Activated CD4-positive, alpha-beta T cell treated with anti-CD3 and anti-CD28 coated beads, Interleukin-2, amount 10 ng/mL, durations not matched to agents 7 days and 5 days (primary cell): Measurements from ENCODE around the gene WEE2. TPM values are rescaled to one million over a fixed set of nuclear protein-coding genes. Genes with fewer than 3 reads are reported as not detected.

Experiments
- CTCF ChIA-PET: fragments of 350-600 bp; sonication (Branson Sonifier 250); formaldehyde crosslinking; loops from one replicate; lab custom pipeline; 2021; ENCODE audit warnings: antibody characterized with exemption; lab: Charles Lee
- POLR2A ChIA-PET: fragments of 350-600 bp; sonication (Branson Sonifier 250); formaldehyde crosslinking; loops from one replicate; lab custom pipeline; 2021; ENCODE audit warnings: antibody characterized with exemption; lab: Charles Lee
- DNase-seq: peaks from one replicate; pipeline ENCODE4 v3.0.0-alpha.2; 2020
- H3K27ac Mint-ChIP-seq: one replicate; pipeline ENCODE4 v1.8.0; 2021; ENCODE audit warnings: mild to moderate bottlenecking, moderate library complexity, mixed read lengths
- H3K27me3 Mint-ChIP-seq: one replicate; pipeline ENCODE4 v1.8.0; 2021; ENCODE audit warnings: mixed read lengths
- H3K36me3 Mint-ChIP-seq: one replicate; pipeline ENCODE4 v1.8.0; 2021; ENCODE audit warnings: low read depth, mixed read lengths
- H3K4me1 Mint-ChIP-seq: one replicate; pipeline ENCODE4 v1.8.0; 2021; ENCODE audit warnings: mixed read lengths
- H3K4me3 Mint-ChIP-seq: one replicate; pipeline ENCODE4 v1.8.0; 2021; ENCODE audit warnings: mild to moderate bottlenecking, moderate library complexity, mixed read lengths
- H3K9me3 Mint-ChIP-seq: one replicate; pipeline ENCODE4 v1.8.0; 2021; ENCODE audit warnings: mixed read lengths
- total RNA-seq, 2 experiments: library from RNA; stranded (reverse); gene quantifications; one replicate each; pipeline ENCODE4 v1.2.3, GENCODE V29; 2021

Gene WEE2
- total RNA-seq, result not detected

- no peak for DNase-seq
- H3K4me1 Mint-ChIP-seq, result peaks cover 13% of the 10 kb centered on the region
- CTCF ChIA-PET, result interaction anchor here (1.2 to 2.1 kb wide), 4 partner anchors 14 to 54 kb away, joined by 5 to 6 read pairs (median 6); partner anchors contain the start of gene SSBP1
- H3K4me3 Mint-ChIP-seq, result no peak within 1 kb of the TSS
- POLR2A ChIA-PET, result no interaction called here
- no peak within 1 kb of the TSS for H3K27ac Mint-ChIP-seq
- H3K36me3 Mint-ChIP-seq, result no peaks in the 10 kb centered on the region
- H3K27me3 Mint-ChIP-seq, result peaks cover 6% of the 10 kb centered on the region
- H3K9me3 Mint-ChIP-seq, result no peaks in the 10 kb centered on the region
Measured at GRCh38 chr7:141708351-141708750, at the start of gene WEE2. WEE2 (plus strand) TSS chr7:141708353; CDS start chr7:141708759, 406 bp downstream.

DNA sequence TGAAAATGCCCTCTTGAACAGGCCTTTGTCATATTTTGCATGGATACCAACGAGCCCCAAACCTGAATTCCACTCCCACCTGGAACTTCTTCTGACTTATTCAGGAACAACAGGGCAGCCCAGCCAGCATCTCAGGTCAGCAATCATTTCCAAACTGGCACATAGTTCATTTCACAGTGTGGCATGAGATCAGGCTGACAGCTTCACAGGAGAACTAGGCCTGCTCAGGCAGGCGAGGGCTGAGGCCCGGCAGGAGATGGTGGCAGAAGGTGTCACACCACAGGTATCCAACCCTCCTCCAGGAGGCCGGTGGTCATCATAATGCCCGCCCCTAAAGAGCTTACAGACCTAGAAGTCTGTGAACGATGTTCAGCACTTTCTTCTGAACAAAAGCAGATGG, 48.7 kb upstream of the WEE2 start:
- ChIA-PET CTCF (interaction anchor here (1.6 kb wide), 1 partner anchor 79 kb away, joined by 4 read pairs; the partner anchor contains the start of gene SSBP1), POLR2A (no interaction called here)
- Mint-ChIP-seq H3K27ac (no peak overlapping the region), H3K36me3 (peaks cover 31% of the 10 kb centered on the region), H3K27me3 (no peaks in the 10 kb centered on the region), H3K9me3 (no peaks in the 10 kb centered on the region), H3K4me1 (peaks cover 25% of the 10 kb centered on the region), H3K4me3 (no peak overlapping the region)
- DNase-seq, result no peak

- Mint-ChIP-seq H3K27me3 (no peaks in the 10 kb centered on the region), H3K36me3 (peaks cover 29% of the 10 kb centered on the region), H3K9me3 (no peaks in the 10 kb centered on the region), H3K27ac (peak overlapping the region; percentile 27), H3K4me1 (peaks cover 21% of the 10 kb centered on the region), H3K4me3 (no peak overlapping the region)
- DNase-seq, result no peak
- ChIA-PET POLR2A (no interaction called here), CTCF (interaction anchor here (0.7 to 1.6 kb wide), 3 partner anchors 78 to 117 kb away, joined by 3 to 4 read pairs (median 3); partner anchors contain the start of gene SSBP1)
Measured at GRCh38 chr7:141660259-141660658, 47.9 kb upstream of the WEE2 start.

GRCh38 chr7:141663081-141663849, 44.9 kb upstream of the WEE2 start:
- peaks cover 21% of the 10 kb centered on the region for H3K4me1 Mint-ChIP-seq
- H3K27ac Mint-ChIP-seq, result peak overlapping the region; percentile 65
- CTCF ChIA-PET, result interaction anchor here (1.2 to 1.6 kb wide), 3 partner anchors 18 to 71 kb away, joined by 3 read pairs; no protein-coding TSS in a partner anchor
- H3K36me3 Mint-ChIP-seq, result peaks cover 31% of the 10 kb centered on the region
- no peak for DNase-seq
- H3K4me3 Mint-ChIP-seq, result no peak overlapping the region
- no peaks in the 10 kb centered on the region for H3K9me3 Mint-ChIP-seq
- POLR2A ChIA-PET, result no interaction called here
- H3K27me3 Mint-ChIP-seq, result no peaks in the 10 kb centered on the region

DNA sequence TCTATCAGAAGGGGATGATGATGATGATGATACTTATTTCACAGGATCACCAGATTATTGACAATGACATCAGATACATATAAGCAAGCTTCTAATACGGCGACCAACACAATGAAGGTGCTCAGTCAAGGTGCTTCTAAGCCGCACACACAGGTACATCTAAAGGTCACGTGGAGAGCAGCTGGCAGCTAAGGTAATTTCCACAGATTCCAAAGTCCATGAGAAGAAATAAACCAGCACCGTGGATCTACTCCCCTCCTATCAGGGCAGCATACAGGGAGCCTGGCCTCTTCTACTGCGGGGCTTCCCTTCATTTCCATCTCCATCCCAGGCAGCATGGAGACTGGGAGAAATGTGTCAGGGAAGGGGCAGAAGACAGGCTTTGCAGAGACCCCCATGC, 43.7 kb upstream of the WEE2 start:
- DNase-seq, result no peak
- H3K36me3 Mint-ChIP-seq, result peaks cover 32% of the 10 kb centered on the region
- no peaks in the 10 kb centered on the region for H3K27me3 Mint-ChIP-seq
- peaks cover 21% of the 10 kb centered on the region for H3K4me1 Mint-ChIP-seq
- no peak overlapping the region for H3K4me3 Mint-ChIP-seq
- ChIA-PET CTCF (interaction anchor here (1.3 kb wide), 1 partner anchor 24 kb away, joined by 3 read pairs; no protein-coding TSS in a partner anchor), POLR2A (no interaction called here)
- no peak overlapping the region for H3K27ac Mint-ChIP-seq
- no peaks in the 10 kb centered on the region for H3K9me3 Mint-ChIP-seq

DNA sequence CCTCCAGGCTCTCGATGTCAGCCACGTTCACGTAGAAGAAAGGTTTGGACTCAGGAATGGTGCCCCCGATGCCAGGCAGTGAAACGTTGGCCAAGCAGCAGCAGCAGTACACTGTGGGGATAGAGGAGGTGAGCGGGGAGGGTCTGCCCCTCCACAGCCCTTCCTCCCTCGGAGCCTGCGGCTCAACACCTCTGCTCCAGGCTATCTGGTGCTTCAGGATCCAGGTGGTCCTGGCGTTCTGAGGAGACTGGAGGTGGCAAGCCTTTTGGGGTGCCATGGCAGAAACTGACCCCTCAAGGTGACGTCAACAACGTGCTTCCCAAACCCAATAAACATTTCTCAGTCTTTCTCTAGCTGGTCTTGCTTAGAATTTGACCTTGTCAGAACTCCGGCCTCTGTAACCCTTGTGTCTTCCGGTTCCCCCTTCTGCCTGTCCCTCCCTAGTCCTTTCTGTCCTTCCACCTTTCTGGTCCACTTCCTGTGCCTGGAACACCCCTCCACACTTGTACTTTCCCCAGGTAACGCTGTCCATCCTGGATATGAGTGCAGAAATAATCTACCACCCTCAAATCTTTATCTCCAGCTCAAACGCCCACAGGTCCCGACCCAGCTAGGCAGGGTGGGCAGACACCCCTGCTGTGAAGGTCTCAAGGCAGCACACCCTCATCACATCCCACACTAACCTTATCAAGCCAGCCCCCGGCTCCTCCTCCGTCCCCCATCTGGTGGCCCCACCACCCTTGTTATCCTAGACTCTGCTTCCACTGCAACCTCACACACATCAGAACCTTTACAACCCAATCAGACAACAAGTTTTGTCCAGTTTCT, 42.7 kb upstream of the WEE2 start:
- Mint-ChIP-seq H3K27me3 (no peaks in the 10 kb centered on the region), H3K4me3 (no peak overlapping the region), H3K36me3 (peaks cover 31% of the 10 kb centered on the region), H3K4me1 (peaks cover 20% of the 10 kb centered on the region), H3K27ac (no peak overlapping the region), H3K9me3 (no peaks in the 10 kb centered on the region)
- CTCF ChIA-PET, result interaction anchor here (1.0 to 1.1 kb wide), 2 partner anchors 11 to 72 kb away, joined by 3 to 5 read pairs; partner anchors contain the start of gene SSBP1
- POLR2A ChIA-PET, result no interaction called here
- no peak for DNase-seq

DNA sequence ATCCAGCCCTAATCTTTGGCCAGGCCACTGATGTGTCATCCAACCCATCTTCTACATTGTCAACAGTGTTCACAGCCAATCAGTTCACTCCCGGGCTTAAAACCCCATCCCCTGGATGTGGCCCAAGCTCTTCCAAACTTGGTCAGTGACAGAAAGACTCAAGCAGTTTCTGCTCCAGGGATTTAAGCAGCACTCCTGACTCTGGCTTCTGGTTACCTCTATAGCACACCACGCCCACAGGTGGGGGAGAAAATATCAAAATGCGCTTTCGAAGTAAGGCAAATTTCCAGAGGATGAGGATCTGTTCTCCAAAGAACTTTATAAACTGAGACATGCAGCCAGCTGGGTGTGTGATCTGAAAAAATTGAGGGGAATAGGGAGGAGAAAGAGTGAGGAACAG, 42.1 kb upstream of the WEE2 start:
- Mint-ChIP-seq H3K4me1 (peaks cover 17% of the 10 kb centered on the region), H3K36me3 (peaks cover 33% of the 10 kb centered on the region), H3K27me3 (no peaks in the 10 kb centered on the region), H3K4me3 (no peak overlapping the region), H3K27ac (peak overlapping the region; percentile 11), H3K9me3 (no peaks in the 10 kb centered on the region)
- ChIA-PET POLR2A (no interaction called here), CTCF (interaction anchor here (1.0 to 1.1 kb wide), 2 partner anchors 11 to 72 kb away, joined by 3 to 5 read pairs; partner anchors contain the start of gene SSBP1)
- no peak for DNase-seq

GRCh38 chr7:141668853-141669252, 39.3 kb upstream of the WEE2 start:
- no peak overlapping the region for H3K27ac Mint-ChIP-seq
- CTCF ChIA-PET, result interaction anchor here (0.7 to 1.4 kb wide), 2 partner anchors 15 to 19 kb away, joined by 3 to 4 read pairs; no protein-coding TSS in a partner anchor
- H3K36me3 Mint-ChIP-seq, result peaks cover 25% of the 10 kb centered on the region

GRCh38 chr7:141671705-141672496, 36.3 kb upstream of the WEE2 start:
- CTCF ChIA-PET, result no interaction called here
- H3K4me3 Mint-ChIP-seq, result no peak overlapping the region
- no peak for DNase-seq
- peaks cover 11% of the 10 kb centered on the region for H3K4me1 Mint-ChIP-seq
- no peak overlapping the region for H3K27ac Mint-ChIP-seq
- H3K36me3 Mint-ChIP-seq, result peaks cover 21% of the 10 kb centered on the region
- H3K27me3 Mint-ChIP-seq, result no peaks in the 10 kb centered on the region
- POLR2A ChIA-PET, result no interaction called here
- no peaks in the 10 kb centered on the region for H3K9me3 Mint-ChIP-seq

More at GRCh38 chr7:141668853-141669252, 39.3 kb upstream of the WEE2 start:
- no peak for DNase-seq
- Mint-ChIP-seq H3K4me3 (no peak overlapping the region), H3K4me1 (peaks cover 5% of the 10 kb centered on the region), H3K9me3 (no peaks in the 10 kb centered on the region), H3K27me3 (no peaks in the 10 kb centered on the region)
- POLR2A ChIA-PET, result no interaction called here

DNA sequence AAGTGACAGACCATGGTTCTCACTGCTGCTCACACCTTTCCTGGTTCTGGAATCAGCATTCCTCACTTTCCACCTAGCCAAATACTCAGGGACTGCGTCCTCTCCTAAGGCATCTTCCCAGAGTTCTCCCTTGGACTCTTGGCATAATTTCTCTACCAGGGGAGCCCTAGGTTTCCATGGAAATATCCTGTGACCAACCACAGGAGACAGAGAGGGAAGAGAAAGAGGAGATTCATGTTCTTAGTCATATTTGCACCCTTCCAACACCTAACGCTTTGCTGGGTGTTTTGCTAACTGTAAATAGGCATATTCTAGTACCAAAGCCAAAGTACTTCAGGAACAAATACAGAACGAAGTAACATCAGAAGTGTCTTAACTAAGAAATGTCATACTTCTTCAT, 34.8 kb upstream of the WEE2 start:
- Mint-ChIP-seq H3K27ac (no peak overlapping the region), H3K27me3 (no peaks in the 10 kb centered on the region), H3K4me1 (peaks cover 15% of the 10 kb centered on the region), H3K4me3 (no peak overlapping the region), H3K36me3 (peaks cover 21% of the 10 kb centered on the region), H3K9me3 (no peaks in the 10 kb centered on the region)
- no peak for DNase-seq
- POLR2A ChIA-PET, result no interaction called here
- CTCF ChIA-PET, result no interaction called here

DNA sequence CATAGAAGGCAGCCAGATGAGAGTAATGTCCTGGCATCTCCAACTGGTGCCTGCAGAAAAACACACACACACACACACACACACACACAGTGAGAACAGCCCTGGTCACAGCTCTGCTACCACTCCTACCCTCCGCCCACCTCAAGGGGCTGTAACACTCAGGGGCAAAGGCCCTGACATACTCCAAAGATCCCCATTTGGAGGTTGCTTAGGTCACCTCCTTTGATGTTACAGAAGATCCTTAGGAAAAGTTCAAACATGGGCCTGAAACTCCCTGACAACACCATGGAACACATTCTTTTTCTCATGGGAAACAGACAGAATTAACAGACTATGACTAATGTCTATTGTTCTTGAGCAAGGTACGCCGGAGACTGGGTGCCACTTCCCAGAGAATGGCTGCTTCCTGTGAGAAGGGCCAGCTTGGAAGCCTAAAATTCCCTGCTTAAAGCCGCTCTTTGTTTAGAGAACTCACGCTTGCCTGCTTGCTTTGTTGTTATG, 33.9 kb upstream of the WEE2 start:
- peaks cover 23% of the 10 kb centered on the region for H3K4me1 Mint-ChIP-seq
- no peaks in the 10 kb centered on the region for H3K27me3 Mint-ChIP-seq
- H3K4me3 Mint-ChIP-seq, result no peak overlapping the region
- H3K27ac Mint-ChIP-seq, result peak overlapping the region; percentile 5
- CTCF ChIA-PET, result no interaction called here
- H3K36me3 Mint-ChIP-seq, result peaks cover 19% of the 10 kb centered on the region
- DNase-seq, result no peak
- no peaks in the 10 kb centered on the region for H3K9me3 Mint-ChIP-seq
- POLR2A ChIA-PET, result no interaction called here

GRCh38 chr7:141674702-141675101, 33.5 kb upstream of the WEE2 start:
- DNase-seq, result no peak
- Mint-ChIP-seq H3K36me3 (peaks cover 19% of the 10 kb centered on the region), H3K4me1 (peaks cover 24% of the 10 kb centered on the region), H3K4me3 (no peak overlapping the region), H3K27ac (no peak overlapping the region), H3K27me3 (no peaks in the 10 kb centered on the region), H3K9me3 (no peaks in the 10 kb centered on the region)
- ChIA-PET CTCF (interaction anchor here (1.2 kb wide), 1 partner anchor 13 kb away, joined by 3 read pairs; no protein-coding TSS in a partner anchor), POLR2A (no interaction called here)
